HG03460 (cell line): Measurements from ENCODE around the gene RIOK2.
"Not testable (repeated sequence)": the region's sequence is repeated elsewhere in the genome, so short reads cannot be mapped to it uniquely, and the experiment has no call there.

ENCODE experiments used
- ATAC-seq: cut with Tn5 transposase; IDR thresholded peaks from one replicate; pipeline ENCODE4 v1.9.1; 2021; ENCODE audit not compliant: unreplicated experiment

Gene RIOK2

GRCh38 chr5:97183100-97183929, at the start of gene RIOK2:
Gene RIOK2, minus strand, starts transcription at chr5:97183247. Its CDS starts 56 bp downstream, at chr5:97183191.
- peak; percentile 90 for ATAC-seq

GRCh38 chr5:97231025-97231636, 48.1 kb upstream of the RIOK2 start:
- ATAC-seq: no peak

GRCh38 chr5:97229688-97230285, 46.7 kb upstream of the RIOK2 start:
- no peak for ATAC-seq

GRCh38 chr5:97229196-97229595, 46.1 kb upstream of the RIOK2 start:
- no peak for ATAC-seq

GRCh38 chr5:97225222-97225621, 42.2 kb upstream of the RIOK2 start:
- ATAC-seq: no peak

- ATAC-seq: no peak
Measured at GRCh38 chr5:97224112-97224750, 41.2 kb upstream of the RIOK2 start.

GRCh38 chr5:97223596-97223995, 40.5 kb upstream of the RIOK2 start:
- no peak for ATAC-seq

GRCh38 chr5:97209343-97209742, 26.3 kb upstream of the RIOK2 start:
- ATAC-seq: no peak

GRCh38 chr5:97208714-97209113, 25.7 kb upstream of the RIOK2 start:
- ATAC-seq: no peak

- no peak for ATAC-seq
Measured at GRCh38 chr5:97208184-97208713, 25.2 kb upstream of the RIOK2 start.

- no peak for ATAC-seq
Measured at GRCh38 chr5:97194366-97194765, 11.3 kb upstream of the RIOK2 start.

GRCh38 chr5:97193355-97193688, 10.3 kb upstream of the RIOK2 start:
- ATAC-seq: no peak

- ATAC-seq: peak; percentile 81
Measured at GRCh38 chr5:97192580-97193354, 9.7 kb upstream of the RIOK2 start.

GRCh38 chr5:97191893-97192292, 8.8 kb upstream of the RIOK2 start:
- no peak for ATAC-seq

GRCh38 chr5:97189523-97189922, 6.5 kb upstream of the RIOK2 start:
- ATAC-seq: not testable (repeated sequence)

GRCh38 chr5:97183930-97184213, 825 bp upstream of the RIOK2 start:
- no peak for ATAC-seq

- no peak for ATAC-seq
Measured at GRCh38 chr5:97182571-97183099, 412 bp downstream of the RIOK2 start.

GRCh38 chr5:97181856-97182545, 1.0 kb downstream of the RIOK2 start:
- ATAC-seq: no peak

- not testable (repeated sequence) for ATAC-seq
Measured at GRCh38 chr5:97179457-97179856, 3.6 kb downstream of the RIOK2 start.

- no peak for ATAC-seq
Measured at GRCh38 chr5:97172227-97172626, 10.8 kb downstream of the RIOK2 start.
